HG03196 (cell line): Measurements from ENCODE around the gene DDX3X.
"Not testable (repeated sequence)": the region's sequence is repeated elsewhere in the genome, so short reads cannot be mapped to it uniquely, and the experiment has no call there.

ENCODE experiments used
- ATAC-seq: cut with Tn5 transposase; IDR thresholded peaks from one replicate; pipeline ENCODE4 v1.9.1; 2021; ENCODE audit not compliant: unreplicated experiment

DDX3X gene

GRCh38 chrX:41369152-41369551 is 35.2 kb downstream of the DDX3X start:
- no peak for ATAC-seq

GRCh38 chrX:41371575-41371974 is 37.6 kb downstream of the DDX3X start:
- not testable (repeated sequence) for ATAC-seq

- no peak for ATAC-seq
These were observed 40.1 kb downstream of the DDX3X start for GRCh38 chrX:41373989-41374606.

- no peak for ATAC-seq
These were observed 43.7 kb downstream of the DDX3X start for GRCh38 chrX:41377624-41378023.

GRCh38 chrX:41381685-41382084 is 47.7 kb downstream of the DDX3X start:
- no peak for ATAC-seq

GRCh38 chrX:41382714-41383645 is 49.0 kb downstream of the DDX3X start:
- no peak for ATAC-seq

- no peak for ATAC-seq
These were observed 50.2 kb downstream of the DDX3X start for GRCh38 chrX:41384051-41384705.

GRCh38 chrX:41386222-41386990 is 52.4 kb downstream of the DDX3X start:
- ATAC-seq = no peak

GRCh38 chrX:41388543-41388942 is 54.6 kb downstream of the DDX3X start:
- ATAC-seq = no peak

- no peak for ATAC-seq
These were observed 55.4 kb downstream of the DDX3X start for GRCh38 chrX:41389311-41389888.

GRCh38 chrX:41390576-41390975 is 56.6 kb downstream of the DDX3X start:
- ATAC-seq = not testable (repeated sequence)

GRCh38 chrX:41391606-41392005 is 57.6 kb downstream of the DDX3X start:
- no peak for ATAC-seq

- ATAC-seq = no peak
These were observed 60.3 kb downstream of the DDX3X start for GRCh38 chrX:41394293-41394692.

- ATAC-seq = no peak
These were observed 63.3 kb downstream of the DDX3X start for GRCh38 chrX:41397219-41397618.

- ATAC-seq = no peak
These were observed 63.8 kb downstream of the DDX3X start for GRCh38 chrX:41397768-41398167.

GRCh38 chrX:41402556-41402955 is 68.6 kb downstream of the DDX3X start:
- ATAC-seq = not testable (repeated sequence)

GRCh38 chrX:41405551-41405950 is 71.6 kb downstream of the DDX3X start:
- ATAC-seq = no peak

GRCh38 chrX:41406201-41406600 is 72.2 kb downstream of the DDX3X start:
- ATAC-seq = no peak

- ATAC-seq = no peak
These were observed 73.9 kb downstream of the DDX3X start for GRCh38 chrX:41407816-41408215.

- ATAC-seq = no peak
These were observed 74.6 kb downstream of the DDX3X start for GRCh38 chrX:41408576-41408975.

GRCh38 chrX:41409006-41409405 is 75.0 kb downstream of the DDX3X start:
- ATAC-seq = no peak
